VCaP (cell line): Measurements from ENCODE around the gene RANBP10.

Experiments used
- H3K27ac ChIP-seq: fragments of 450-650 bp; 2 replicates; pipeline ENCODE4 v1.5.1; 2017
- TF ChIP-seq, protein P1 (sequence below): fragments of 450-650 bp; conservative IDR thresholded peaks from 2 replicates; pipeline ENCODE4 v1.5.1; 2017; ENCODE audit warnings: mild to moderate bottlenecking, moderate library complexity

Gene RANBP10

DNA sequence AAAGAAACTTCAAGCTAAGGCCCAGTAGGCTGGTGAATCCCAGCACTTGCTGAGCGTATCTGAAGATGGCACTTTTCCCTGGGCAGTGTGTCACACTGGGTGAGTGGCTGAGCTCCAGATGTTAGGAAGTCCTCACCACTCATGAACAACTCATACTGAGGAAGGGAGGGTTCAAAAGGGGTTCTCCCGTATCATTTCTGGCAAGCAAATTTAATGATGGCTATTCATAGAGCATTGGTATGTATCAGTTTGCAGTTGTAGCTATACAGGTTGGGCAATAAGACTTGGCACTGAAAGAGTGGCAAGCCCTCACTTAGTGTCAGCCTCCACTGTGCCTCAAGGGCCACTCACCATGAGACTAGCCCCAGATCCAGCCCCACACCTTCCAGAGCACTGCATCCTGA lies 98.0 kb downstream of the RANBP10 start:
- TF ChIP-seq, protein P1, sequence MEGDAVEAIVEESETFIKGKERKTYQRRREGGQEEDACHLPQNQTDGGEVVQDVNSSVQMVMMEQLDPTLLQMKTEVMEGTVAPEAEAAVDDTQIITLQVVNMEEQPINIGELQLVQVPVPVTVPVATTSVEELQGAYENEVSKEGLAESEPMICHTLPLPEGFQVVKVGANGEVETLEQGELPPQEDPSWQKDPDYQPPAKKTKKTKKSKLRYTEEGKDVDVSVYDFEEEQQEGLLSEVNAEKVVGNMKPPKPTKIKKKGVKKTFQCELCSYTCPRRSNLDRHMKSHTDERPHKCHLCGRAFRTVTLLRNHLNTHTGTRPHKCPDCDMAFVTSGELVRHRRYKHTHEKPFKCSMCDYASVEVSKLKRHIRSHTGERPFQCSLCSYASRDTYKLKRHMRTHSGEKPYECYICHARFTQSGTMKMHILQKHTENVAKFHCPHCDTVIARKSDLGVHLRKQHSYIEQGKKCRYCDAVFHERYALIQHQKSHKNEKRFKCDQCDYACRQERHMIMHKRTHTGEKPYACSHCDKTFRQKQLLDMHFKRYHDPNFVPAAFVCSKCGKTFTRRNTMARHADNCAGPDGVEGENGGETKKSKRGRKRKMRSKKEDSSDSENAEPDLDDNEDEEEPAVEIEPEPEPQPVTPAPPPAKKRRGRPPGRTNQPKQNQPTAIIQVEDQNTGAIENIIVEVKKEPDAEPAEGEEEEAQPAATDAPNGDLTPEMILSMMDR = no peak
- no peak overlapping the region for H3K27ac ChIP-seq

DNA sequence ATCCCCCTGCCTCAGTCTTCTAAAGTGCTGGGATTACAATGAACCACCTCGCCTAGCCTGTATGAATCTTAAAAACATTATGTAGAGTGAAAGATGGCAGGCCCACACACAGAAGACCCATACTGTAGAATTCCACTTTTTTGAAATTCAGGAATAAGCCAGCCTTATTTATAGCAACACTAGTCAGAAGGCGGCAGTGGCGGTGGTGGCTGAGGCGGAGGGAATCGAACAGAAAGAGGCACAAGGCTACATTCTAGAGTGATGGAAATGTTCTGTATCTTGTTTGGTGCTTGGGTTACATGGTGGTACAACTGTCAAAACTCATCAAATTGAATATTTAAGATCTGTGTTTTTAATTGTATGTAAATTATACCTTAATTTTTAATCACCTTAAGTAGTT lies 98.6 kb downstream of the RANBP10 start:
- H3K27ac ChIP-seq = no peak overlapping the region
- TF ChIP-seq, protein P1 = no peak

DNA sequence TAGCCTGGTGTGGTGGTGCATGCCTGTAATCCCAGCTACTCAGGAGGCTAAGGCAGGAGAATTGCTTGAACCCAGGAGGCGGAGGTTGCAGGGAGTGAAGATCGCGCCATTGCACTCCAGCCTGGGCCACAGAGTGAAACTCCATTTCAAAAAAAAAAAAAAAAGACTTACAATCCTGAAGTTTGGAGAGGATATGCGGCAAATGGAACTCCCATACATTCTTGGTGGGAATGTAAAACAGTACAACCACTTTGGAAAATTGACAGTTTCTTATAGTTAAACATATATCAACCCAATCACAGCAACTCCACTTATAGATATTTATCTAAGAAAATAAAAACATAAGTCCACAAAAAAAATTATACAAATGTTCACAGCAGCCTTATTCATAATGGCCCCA lies 99.2 kb downstream of the RANBP10 start:
- H3K27ac ChIP-seq = no peak overlapping the region
- TF ChIP-seq, protein P1 = no peak

DNA sequence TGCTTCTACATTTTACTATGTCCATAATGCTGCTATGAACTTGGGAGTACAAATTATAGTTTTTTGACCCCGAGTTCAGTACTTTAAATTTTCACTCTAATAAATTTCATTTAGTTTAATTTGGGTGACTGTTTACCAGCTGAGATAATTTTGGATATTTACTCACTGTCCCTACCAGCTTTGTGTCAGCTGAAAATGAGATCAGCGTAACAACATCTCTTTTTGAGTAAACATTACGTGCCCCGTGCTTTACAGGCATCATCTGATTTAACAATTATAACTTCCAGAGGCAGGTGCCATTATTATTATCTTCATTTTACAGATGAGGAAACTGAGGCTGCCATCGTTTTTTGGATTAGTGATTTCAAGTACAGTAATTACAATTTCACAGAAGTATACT lies 102.2 kb downstream of the RANBP10 start:
- TF ChIP-seq, protein P1 = no peak
- H3K27ac ChIP-seq = no peak overlapping the region

DNA sequence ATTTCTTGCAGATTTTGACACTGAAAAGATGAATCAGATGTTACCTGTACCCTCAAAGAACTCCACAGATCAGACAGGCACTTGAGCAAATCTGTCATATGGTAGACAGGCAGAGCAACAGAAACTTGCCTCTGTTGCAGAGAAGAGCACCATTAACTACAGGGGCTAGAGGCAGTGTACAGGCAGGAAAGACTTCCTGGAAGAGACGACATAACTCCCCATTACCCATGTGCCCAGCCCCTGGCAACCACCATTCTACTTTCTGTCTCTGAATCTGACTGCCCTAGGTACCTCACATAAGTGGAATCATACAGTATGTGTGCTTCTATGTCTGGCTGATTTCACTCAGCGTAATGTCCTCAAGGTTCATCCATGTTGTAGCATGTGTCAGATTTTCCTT lies 102.7 kb downstream of the RANBP10 start:
- TF ChIP-seq, protein P1 = no peak
- no peak overlapping the region for H3K27ac ChIP-seq

DNA sequence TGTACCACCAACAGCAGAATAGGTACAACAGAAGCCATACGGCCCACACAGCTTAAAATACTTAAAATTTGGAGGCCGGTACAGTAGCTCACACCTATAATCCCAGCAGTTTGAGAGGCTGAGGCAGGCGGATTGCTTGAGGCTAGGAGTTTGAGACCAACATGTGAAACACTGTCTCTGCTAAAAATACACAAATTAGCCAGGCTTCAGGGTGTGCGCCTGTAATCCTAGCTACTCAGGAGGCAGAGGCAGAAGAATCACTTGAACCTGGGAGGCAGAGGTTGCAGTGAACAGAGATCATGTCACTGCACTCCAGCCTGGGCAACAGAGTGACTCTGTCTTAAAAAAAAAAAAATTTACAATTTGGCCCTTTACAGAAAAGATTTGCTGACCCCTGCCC lies 104.2 kb downstream of the RANBP10 start:
- TF ChIP-seq, protein P1 = no peak
- H3K27ac ChIP-seq = no peak overlapping the region

DNA sequence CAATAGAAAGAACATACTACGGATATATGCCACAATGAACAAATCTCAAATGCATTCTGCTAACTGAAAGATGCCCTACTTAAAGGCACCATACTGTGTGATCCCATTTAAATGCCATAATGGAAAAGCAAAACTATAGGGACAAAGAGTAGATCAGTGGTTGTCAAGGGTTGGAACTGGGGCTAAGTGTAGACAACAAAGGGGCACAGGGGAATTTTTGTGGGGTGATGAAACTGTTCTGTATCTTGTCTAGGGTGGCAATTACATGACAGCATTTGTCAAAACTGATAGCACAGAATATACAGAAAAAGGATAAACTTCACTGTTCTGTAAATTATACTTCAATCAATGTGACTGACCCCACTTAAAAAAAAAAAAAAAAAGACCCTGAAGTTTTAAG lies 104.9 kb downstream of the RANBP10 start:
- no peak overlapping the region for H3K27ac ChIP-seq
- TF ChIP-seq, protein P1 = no peak

DNA sequence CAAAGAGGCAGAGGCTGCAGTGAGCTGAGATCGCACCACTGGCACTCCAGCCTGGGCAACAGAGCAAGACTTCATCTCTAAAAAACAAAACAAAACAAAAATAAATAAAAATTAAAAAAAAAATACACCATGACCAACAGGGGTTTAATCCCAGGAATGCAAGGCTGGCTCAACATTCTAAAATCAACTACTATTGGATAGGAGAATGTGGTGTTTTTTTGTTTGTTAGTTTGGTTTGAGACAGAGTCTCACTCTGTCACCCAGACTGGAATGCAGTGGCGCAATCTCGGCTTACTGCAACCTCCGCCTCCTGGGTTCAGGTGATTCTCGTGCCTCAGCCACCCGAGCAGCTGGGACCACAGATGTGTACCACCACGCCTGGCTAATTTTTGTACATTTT lies 107.1 kb downstream of the RANBP10 start:
- TF ChIP-seq, protein P1 = no peak
- no peak overlapping the region for H3K27ac ChIP-seq
